Measurements from ENCODE around the gene UBASH3B.

UBASH3B gene

DNA sequence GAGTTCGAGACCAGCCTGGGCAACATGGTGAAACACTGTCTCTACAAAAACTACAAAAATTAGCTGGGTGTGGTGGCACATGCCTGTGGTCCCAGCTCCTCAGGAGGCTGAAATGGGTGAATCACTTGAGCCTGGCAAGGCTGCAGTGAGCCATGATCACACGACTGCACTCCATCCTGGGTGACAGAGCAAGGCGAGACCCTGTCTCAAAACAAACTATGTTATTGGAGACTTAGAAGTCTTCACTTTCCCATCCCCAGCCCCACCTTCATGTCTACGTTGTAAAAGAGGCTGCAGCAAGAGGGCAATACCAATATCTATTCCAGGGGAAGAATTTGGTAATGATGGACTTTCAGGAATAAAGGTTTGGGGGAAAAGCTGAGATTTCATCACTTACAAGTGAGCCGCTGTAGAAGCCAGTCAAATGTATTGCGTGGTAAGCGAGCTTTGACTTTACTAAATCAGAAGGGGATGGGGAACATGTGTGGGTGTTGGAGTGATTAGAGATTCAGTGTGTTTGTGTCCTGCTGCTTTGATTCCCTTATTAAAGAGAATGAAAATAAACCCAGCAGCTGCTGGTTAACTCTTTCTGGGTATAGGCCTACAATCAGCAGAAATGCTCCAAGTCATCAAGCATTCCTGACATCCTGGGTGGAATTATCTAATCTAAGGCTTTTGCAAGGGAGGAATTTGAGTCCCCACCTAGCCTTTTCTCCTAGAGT is 53.7 kb downstream of the UBASH3B start:
- no peak for DNase-seq (ENCODE audit: low read depth)
- TF ChIP-seq MYC (IDR thresholded peaks at IDR 0.05; ENCODE audit: low read depth, low read length) (no peak), POLR2A (IDR thresholded peaks at IDR 0.05; ENCODE audit: extremely low read depth, insufficient read length) (no peak), CTCF (IDR thresholded peaks at IDR 0.05; ENCODE audit: low read depth, low read length) (no peak)
- TF ChIP-seq, protein P1, sequence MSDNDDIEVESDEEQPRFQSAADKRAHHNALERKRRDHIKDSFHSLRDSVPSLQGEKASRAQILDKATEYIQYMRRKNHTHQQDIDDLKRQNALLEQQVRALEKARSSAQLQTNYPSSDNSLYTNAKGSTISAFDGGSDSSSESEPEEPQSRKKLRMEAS (IDR thresholded peaks at IDR 0.05; ENCODE audit: low read depth, low read length): no peak
- H3K4me3 ChIP-seq (ENCODE audit: low read depth, low read length): no peak overlapping the region

DNA sequence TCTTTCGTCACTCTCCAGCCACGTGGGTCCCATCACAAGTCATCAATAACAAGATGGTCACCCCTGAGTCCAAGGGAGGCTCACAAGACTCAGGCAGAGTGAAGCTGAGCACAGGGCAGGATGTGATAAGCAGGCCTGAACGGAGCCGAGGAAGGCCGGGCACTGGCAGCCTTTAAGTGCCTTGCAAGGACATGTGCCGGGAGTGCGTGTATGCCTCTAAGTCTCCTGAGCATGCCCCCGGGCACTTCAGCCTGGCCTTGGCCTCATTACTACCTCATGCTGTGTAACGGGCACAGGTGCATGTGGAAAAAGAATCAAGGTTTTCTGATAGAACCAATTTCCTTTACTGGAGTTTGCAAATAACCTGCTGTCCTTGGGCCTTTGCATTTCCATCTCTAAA is 55.8 kb downstream of the UBASH3B start:
- no peak for DNase-seq (ENCODE audit: low read depth)
- TF ChIP-seq POLR2A (IDR thresholded peaks at IDR 0.05; ENCODE audit: extremely low read depth, insufficient read length) (no peak), MYC (IDR thresholded peaks at IDR 0.05; ENCODE audit: low read depth, low read length) (no peak)

GRCh38 chr11:122711831-122712381 is 56.4 kb downstream of the UBASH3B start:
- DNase-seq (ENCODE audit: low read depth): peak; percentile 56
- TF ChIP-seq POLR2A (IDR thresholded peaks at IDR 0.05; ENCODE audit: extremely low read depth, insufficient read length) (no peak), CTCF (IDR thresholded peaks at IDR 0.05; ENCODE audit: low read depth, low read length) (peak; percentile 8), MYC (IDR thresholded peaks at IDR 0.05; ENCODE audit: low read depth, low read length) (peak; percentile 31; the same call in 1 of the 2 replicates)
- TF ChIP-seq, protein P1 (IDR thresholded peaks at IDR 0.05; ENCODE audit: low read depth, low read length): peak; percentile 20
- H3K4me3 ChIP-seq (ENCODE audit: low read depth, low read length): no peak overlapping the region

More for the DNA sequence above, 55.8 kb downstream of the UBASH3B start:
- H3K4me3 ChIP-seq (ENCODE audit: low read depth, low read length): no peak overlapping the region

- DNase-seq (ENCODE audit: low read depth): no peak
- H3K4me3 ChIP-seq (ENCODE audit: low read depth, low read length): no peak overlapping the region
- TF ChIP-seq CTCF (IDR thresholded peaks at IDR 0.05; ENCODE audit: low read depth, low read length): no peak
- no peak for TF ChIP-seq POLR2A (IDR thresholded peaks at IDR 0.05; ENCODE audit: extremely low read depth, insufficient read length)
- TF ChIP-seq, protein P1 (IDR thresholded peaks at IDR 0.05; ENCODE audit: low read depth, low read length): no peak
- TF ChIP-seq MYC (IDR thresholded peaks at IDR 0.05; ENCODE audit: low read depth, low read length): no peak
Measured at GRCh38 chr11:122714004-122714403, 58.5 kb downstream of the UBASH3B start.

- no peak overlapping the region for H3K4me3 ChIP-seq (ENCODE audit: low read depth, low read length)
- peak; percentile 84 for DNase-seq (ENCODE audit: low read depth)
- TF ChIP-seq, protein P1 (IDR thresholded peaks at IDR 0.05; ENCODE audit: low read depth, low read length): peak; percentile 62; the same call in 1 of the 2 replicates
- TF ChIP-seq CTCF (IDR thresholded peaks at IDR 0.05; ENCODE audit: low read depth, low read length) (no peak), MYC (IDR thresholded peaks at IDR 0.05; ENCODE audit: low read depth, low read length) (peak; percentile 59; the same call in 1 of the 2 replicates), POLR2A (IDR thresholded peaks at IDR 0.05; ENCODE audit: extremely low read depth, insufficient read length) (no peak)
Measured at GRCh38 chr11:122714484-122714883, 59.0 kb downstream of the UBASH3B start.
